Thyroid gland (tissue), 4 donors: ENCODE results near the gene NPSR1. TPM values are rescaled to one million over a fixed set of nuclear protein-coding genes. Genes with fewer than 3 reads are reported as not detected.

Experiments used
- DNase-seq, 2 donors: peaks; one replicate each; pipeline ENCODE4 v3.0.0-alpha.2; 2019
- H3K27ac ChIP-seq, 3 donors: fragments of 200-600 bp; sonication (generic); 1 replicate in 2 of 3; 2 replicates in 1 of 3; pipeline ENCODE4 v1.5.1; 2016 to 2019; ENCODE audit warnings: mild to moderate bottlenecking in 1 of 3, moderate library complexity in 1 of 3
- H3K27me3 ChIP-seq: fragments of 200-600 bp; sonication (generic); one replicate; pipeline ENCODE4 v1.5.1; 2019
- H3K36me3 ChIP-seq, 2 donors: fragments of 200-600 bp; sonication (generic); one replicate each; pipeline ENCODE4 v1.5.1; 2016 to 2019
- H3K4me1 ChIP-seq, 2 donors: fragments of 200-600 bp; sonication (generic); one replicate each; pipeline ENCODE4 v1.5.1; 2017 to 2019
- H3K4me3 ChIP-seq, 3 donors: fragments of 200-600 bp; sonication (generic); replicated peaks in 1 of 3; 1 replicate in 2 of 3; 2 replicates in 1 of 3; pipeline ENCODE4 v1.5.1; 2016; ENCODE audit warnings: mild to moderate bottlenecking in 1 of 3
- H3K9me3 ChIP-seq: fragments of 200-600 bp; sonication (generic); one replicate; pipeline ENCODE4 v1.5.1; 2017
- POLR2A ChIP-seq, 2 donors: fragments of 450-650 bp; IDR thresholded peaks; one replicate each; pipeline ENCODE4 v1.6.1; 2017; ENCODE audit warnings: antibody characterized with exemption in 2 of 2, mild to moderate bottlenecking in 2 of 2, moderate library complexity in 1 of 2
- WGBS, 2 donors: methylation state at CpG; one replicate each; pipeline ENCODE4 v1.1.5; 2017; 5-methylcytosine and 5-hydroxymethylcytosine counted together
- intact Hi-C: fragments of 100-400 bp; cut with DNase I; formaldehyde crosslinking; loops from one replicate; pipeline ENCODE4 v1.15.1; 2023
- total RNA-seq, 4 donors: library from RNA; depleted of rRNA; stranded (reverse); fragments of >200 nt; gene quantifications; one replicate each; pipeline ENCODE4 v1.2.3, GENCODE V29; 2016
- TF ChIP-seq, protein P1 (sequence below), 6 experiments: fragments of 200-600 bp in 3 of 6; fragments of 450-650 bp in 3 of 6; sonication (generic) in 3 of 6; IDR thresholded peaks; one replicate each; pipeline ENCODE4 v1.5.1; 2016 to 2019; ENCODE audit warnings: antibody characterized with exemption in 6 of 6, mild to moderate bottlenecking in 2 of 6, inconsistent platforms in 1 of 6, moderate library complexity in 1 of 6

The NPSR1 gene
- total RNA-seq, 4 donors from 2014 or later, result not detected

DNA sequence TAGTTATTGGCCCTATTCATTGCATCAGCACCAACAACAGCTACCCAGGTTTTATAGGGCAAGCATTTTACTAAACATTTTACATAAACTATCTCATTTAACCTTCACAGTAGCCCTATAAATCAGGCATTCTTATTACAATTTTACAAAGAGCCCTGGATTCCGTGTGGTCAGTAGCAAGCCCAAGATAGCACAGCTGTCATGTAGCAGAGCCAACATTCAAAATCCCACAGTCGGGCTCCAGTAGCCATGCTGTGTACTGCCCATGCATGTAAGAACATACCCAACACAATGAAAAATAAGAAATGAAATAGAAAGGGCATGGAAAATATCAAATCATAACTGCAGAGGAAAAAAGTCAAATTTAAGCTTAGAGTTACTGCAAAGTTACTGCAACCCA, 102.3 kb downstream of the NPSR1 start:
- WGBS, 2 donors, result 84 to 93% methylated on average over 2 of the region's 2 CpGs
- TF ChIP-seq, protein P1, sequence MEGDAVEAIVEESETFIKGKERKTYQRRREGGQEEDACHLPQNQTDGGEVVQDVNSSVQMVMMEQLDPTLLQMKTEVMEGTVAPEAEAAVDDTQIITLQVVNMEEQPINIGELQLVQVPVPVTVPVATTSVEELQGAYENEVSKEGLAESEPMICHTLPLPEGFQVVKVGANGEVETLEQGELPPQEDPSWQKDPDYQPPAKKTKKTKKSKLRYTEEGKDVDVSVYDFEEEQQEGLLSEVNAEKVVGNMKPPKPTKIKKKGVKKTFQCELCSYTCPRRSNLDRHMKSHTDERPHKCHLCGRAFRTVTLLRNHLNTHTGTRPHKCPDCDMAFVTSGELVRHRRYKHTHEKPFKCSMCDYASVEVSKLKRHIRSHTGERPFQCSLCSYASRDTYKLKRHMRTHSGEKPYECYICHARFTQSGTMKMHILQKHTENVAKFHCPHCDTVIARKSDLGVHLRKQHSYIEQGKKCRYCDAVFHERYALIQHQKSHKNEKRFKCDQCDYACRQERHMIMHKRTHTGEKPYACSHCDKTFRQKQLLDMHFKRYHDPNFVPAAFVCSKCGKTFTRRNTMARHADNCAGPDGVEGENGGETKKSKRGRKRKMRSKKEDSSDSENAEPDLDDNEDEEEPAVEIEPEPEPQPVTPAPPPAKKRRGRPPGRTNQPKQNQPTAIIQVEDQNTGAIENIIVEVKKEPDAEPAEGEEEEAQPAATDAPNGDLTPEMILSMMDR (IDR thresholded peaks at IDR 0.05), result no peak
- TF ChIP-seq POLR2A (IDR thresholded peaks at IDR 0.05), result no peak
- Histone ChIP-seq H3K9me3 (no peaks in the 10 kb centered on the region), H3K4me3 (no peak overlapping the region), H3K27me3 (no peaks in the 10 kb centered on the region), H3K4me1 (no peaks in the 10 kb centered on the region), H3K27ac (no peak overlapping the region), H3K36me3 (no peaks in the 10 kb centered on the region)
- DNase-seq, result no peak
- intact Hi-C loops, result no loop called here

DNA sequence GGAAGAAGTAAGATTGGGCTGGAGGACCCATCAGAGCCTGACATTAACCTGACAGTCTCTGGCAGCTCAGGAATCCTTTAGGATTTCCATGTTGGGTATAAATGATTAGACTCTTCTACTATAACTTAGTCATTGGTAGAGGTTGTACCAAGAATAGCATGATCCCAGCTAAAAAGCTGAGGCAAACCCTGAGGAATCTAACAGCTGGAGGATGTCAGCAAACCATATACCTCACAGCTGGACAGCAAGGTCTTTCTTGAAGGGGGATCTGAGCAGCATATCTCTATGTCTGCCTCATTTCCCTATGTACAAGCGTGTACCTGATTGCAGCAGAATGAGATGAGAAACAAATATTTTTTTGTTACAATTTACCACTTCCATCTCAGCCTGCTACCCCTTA, 103.2 kb downstream of the NPSR1 start:
- H3K4me3 ChIP-seq, result no peak overlapping the region
- H3K27ac ChIP-seq, result no peak overlapping the region
- DNase-seq, result no peak
- no peaks in the 10 kb centered on the region for H3K27me3 ChIP-seq
- H3K36me3 ChIP-seq, result no peaks in the 10 kb centered on the region
- no peaks in the 10 kb centered on the region for H3K4me1 ChIP-seq
- TF ChIP-seq, protein P1 (IDR thresholded peaks at IDR 0.05), result no peak
- TF ChIP-seq POLR2A (IDR thresholded peaks at IDR 0.05), result no peak
- intact Hi-C loops, result no loop called here
- no peaks in the 10 kb centered on the region for H3K9me3 ChIP-seq
- 91 to 100% methylated on average over 1 of the region's 1 CpG for WGBS, 2 donors

DNA sequence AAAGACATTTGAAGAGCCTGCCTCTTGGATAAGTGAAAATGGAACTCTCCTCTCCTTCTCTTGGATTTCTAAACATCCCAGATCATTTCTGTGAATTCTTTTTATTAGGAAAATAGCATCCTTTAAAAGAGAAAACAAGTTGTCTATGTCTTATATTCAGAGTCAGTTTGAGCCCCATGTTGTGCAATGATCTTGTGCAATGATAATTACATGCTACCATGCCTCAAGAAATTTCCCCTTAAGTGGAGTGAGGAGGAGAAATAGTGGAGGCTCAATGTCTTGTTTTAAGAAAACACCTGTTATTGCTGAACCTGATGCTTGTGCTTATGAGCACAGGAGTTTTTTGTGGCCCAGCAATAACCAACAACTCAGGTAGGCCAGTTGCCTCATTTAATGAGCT, 103.6 kb downstream of the NPSR1 start:
- Histone ChIP-seq H3K4me1 (no peaks in the 10 kb centered on the region), H3K27me3 (no peaks in the 10 kb centered on the region), H3K27ac (no peak overlapping the region), H3K9me3 (no peaks in the 10 kb centered on the region), H3K36me3 (no peaks in the 10 kb centered on the region), H3K4me3 (no peak overlapping the region)
- DNase-seq, result no peak
- TF ChIP-seq POLR2A (IDR thresholded peaks at IDR 0.05), result no peak
- TF ChIP-seq, protein P1 (IDR thresholded peaks at IDR 0.05), result no peak
- intact Hi-C loops, result no loop called here

DNA sequence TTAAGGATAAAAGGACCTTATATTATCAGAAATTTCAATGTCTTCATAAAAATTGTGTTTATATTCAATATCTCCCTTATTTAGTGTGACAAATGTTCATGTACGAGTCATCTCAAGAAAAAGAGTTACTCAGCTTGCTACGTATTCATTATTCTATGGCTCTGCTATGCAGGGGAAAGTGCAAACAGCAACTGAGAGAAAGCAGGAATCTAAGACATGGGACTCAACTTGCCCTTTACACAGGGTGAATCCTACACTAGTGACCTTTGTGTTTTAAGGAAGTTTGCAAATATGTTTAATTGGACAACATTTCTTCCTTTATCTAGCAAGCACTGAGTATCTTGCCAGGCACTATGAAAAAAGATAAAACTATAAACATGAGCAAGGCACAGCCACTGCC, 104.7 kb downstream of the NPSR1 start:
- 73 to 81% methylated on average over 2 of the region's 2 CpGs for WGBS, 2 donors
- no peak overlapping the region for H3K4me3 ChIP-seq
- H3K27ac ChIP-seq, result no peak overlapping the region
- H3K4me1 ChIP-seq, result no peaks in the 10 kb centered on the region
- no peaks in the 10 kb centered on the region for H3K27me3 ChIP-seq
- intact Hi-C loops, result no loop called here
- TF ChIP-seq POLR2A (IDR thresholded peaks at IDR 0.05), result no peak
- TF ChIP-seq, protein P1 (IDR thresholded peaks at IDR 0.05), result no peak
- DNase-seq, result no peak
- H3K36me3 ChIP-seq, result no peaks in the 10 kb centered on the region
- no peaks in the 10 kb centered on the region for H3K9me3 ChIP-seq

DNA sequence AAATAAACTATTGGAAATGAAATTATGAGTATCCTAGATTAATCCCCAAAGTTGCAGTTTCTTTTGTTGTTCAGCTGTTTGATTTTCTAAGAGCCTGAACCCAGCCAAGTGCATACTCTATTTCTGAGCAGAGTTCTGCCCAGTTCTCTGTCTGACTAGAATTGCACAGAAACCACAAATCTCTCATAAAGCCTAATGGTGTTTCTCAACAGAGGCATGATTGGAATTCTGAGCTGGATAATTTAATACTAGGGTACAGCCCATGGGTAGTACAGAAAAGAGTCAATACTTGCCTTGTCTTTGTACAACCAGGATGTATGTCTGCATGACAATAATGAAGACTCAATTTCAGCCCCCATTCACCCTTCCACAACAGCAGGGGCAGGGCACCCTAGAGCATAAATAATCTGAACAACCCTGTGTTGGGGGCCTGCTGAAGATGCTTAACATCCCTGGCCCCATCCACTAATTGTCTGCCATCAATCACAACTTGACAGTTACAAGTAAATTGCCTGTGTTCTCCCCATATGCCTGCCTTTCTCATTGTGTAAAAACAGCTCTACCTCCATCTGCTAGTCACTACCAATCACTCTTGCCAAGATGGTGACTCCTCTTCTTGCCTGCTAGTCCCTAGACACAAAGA, 114.4 kb downstream of the NPSR1 start:
- no peaks in the 10 kb centered on the region for H3K4me1 ChIP-seq
- no peak for DNase-seq
- intact Hi-C loops, result no loop called here
- H3K27me3 ChIP-seq, result no peaks in the 10 kb centered on the region
- no peak overlapping the region for H3K27ac ChIP-seq
- H3K36me3 ChIP-seq, result no peaks in the 10 kb centered on the region
- no peak overlapping the region for H3K4me3 ChIP-seq
- TF ChIP-seq POLR2A (IDR thresholded peaks at IDR 0.05), result no peak
- TF ChIP-seq, protein P1 (IDR thresholded peaks at IDR 0.05), result no peak
- no peaks in the 10 kb centered on the region for H3K9me3 ChIP-seq
